NT2/D1 (cell line): ENCODE data around the gene PTGR3.

Experiments used
- SUZ12 ChIP-seq: IDR thresholded peaks from 2 replicates; pipeline ENCODE4 v1.6.1; 2011; ENCODE audit not compliant: insufficient read length, insufficient read depth; ENCODE audit errors: extremely low read depth
- YY1 ChIP-seq: IDR thresholded peaks from 2 replicates; pipeline ENCODE4 v1.6.1; 2011; ENCODE audit not compliant: insufficient read length, insufficient read depth
- ZNF274 ChIP-seq: IDR thresholded peaks from 2 replicates; pipeline ENCODE4 v1.6.1; 2011; ENCODE audit warnings: mild to moderate bottlenecking, low read depth, low read length

- no peak for TF ChIP-seq SUZ12
- TF ChIP-seq ZNF274: no peak
- no peak for TF ChIP-seq YY1
Measured at GRCh38 chr18:75208836-75209128, 157 bp downstream of the PTGR3 start.
